Astrocyte of the cerebellum (primary cell): ENCODE results near the gene TMEM130.

Experiments used
- DNase-seq: peaks from one replicate; pipeline ENCODE4 v3.0.0-alpha.2; 2011; ENCODE audit warnings: low read depth
- H3K4me3 ChIP-seq: 2 replicates; pipeline ENCODE4 v1.5.1; 2011; ENCODE audit warnings: mild to moderate bottlenecking, low read depth, low read length, moderate library complexity
- in situ Hi-C: cut with HindIII; loops from 2 replicates; pipeline ENCODE4 v1.10.0; 2017; ENCODE audit warnings: low sequenced_read_pairs
- TF ChIP-seq, protein P1 (sequence below): IDR thresholded peaks from 2 replicates; pipeline ENCODE4 v1.5.1; 2012; ENCODE audit warnings: low read length, low read depth, moderate library complexity, mild to moderate bottlenecking; ENCODE audit errors: missing control alignments

TMEM130 gene

DNA sequence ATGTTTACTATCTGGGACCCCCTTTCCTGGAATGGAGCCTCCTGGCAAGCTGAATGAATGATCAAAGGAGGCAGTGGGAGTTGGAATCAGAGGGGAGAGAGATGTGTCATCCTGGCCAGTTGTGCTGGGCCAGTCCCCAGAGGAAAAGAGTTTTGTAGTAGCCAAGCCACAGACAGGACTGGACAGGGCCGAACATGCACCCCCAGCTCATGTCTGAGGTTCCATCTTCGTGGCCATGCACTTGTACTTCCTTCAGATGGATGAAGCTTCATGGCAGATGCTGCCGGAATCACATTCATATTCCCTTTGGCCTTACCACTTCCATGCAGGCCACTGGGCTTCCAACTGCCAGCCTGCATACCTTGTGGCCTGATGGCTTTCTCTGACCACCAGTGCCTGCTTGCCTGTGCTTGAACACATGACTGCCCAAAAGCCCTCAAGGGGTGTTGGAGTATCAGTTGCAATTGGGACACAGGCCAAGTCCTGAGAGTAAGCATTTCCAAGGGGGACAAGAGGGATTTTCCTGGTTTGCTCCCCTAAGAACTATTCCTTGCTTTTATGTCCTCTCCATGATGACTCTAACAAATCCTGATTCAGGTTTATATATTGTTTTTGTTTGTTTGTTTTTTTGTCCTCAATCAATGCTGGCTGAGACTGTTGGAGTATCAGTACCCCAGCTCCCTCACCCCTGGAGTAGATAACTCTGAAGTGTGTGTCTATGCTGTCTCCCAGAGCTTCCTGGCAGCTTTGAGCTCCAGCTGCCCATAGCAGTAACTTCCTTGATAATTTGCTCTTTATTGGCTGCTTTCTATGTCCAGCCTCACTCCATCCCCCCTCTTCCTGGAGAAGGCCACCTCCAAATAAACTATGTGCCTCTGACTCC lies 63.6 kb downstream of the TMEM130 start:
- in situ Hi-C loops: no loop called here
- no peak overlapping the region for H3K4me3 ChIP-seq
- TF ChIP-seq, protein P1, sequence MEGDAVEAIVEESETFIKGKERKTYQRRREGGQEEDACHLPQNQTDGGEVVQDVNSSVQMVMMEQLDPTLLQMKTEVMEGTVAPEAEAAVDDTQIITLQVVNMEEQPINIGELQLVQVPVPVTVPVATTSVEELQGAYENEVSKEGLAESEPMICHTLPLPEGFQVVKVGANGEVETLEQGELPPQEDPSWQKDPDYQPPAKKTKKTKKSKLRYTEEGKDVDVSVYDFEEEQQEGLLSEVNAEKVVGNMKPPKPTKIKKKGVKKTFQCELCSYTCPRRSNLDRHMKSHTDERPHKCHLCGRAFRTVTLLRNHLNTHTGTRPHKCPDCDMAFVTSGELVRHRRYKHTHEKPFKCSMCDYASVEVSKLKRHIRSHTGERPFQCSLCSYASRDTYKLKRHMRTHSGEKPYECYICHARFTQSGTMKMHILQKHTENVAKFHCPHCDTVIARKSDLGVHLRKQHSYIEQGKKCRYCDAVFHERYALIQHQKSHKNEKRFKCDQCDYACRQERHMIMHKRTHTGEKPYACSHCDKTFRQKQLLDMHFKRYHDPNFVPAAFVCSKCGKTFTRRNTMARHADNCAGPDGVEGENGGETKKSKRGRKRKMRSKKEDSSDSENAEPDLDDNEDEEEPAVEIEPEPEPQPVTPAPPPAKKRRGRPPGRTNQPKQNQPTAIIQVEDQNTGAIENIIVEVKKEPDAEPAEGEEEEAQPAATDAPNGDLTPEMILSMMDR: no peak
- DNase-seq: no peak

DNA sequence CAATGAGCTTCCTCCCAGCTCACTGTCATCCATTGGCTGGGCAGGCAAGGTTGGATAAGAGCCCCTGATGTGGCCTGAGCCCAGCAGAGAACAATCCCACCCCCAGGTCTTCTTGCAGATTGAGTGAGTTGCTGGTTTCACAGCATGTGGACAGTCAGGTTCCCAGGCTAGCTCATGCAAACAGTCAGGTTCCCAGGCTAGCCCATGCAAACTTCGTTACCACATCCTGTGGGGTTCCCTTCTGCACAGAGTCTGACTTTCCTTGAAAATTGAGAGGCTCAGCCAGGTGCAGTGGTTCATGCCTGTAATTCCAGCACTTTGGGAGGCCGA lies 67.1 kb downstream of the TMEM130 start:
- in situ Hi-C loops: no loop called here
- H3K4me3 ChIP-seq: no peak overlapping the region
- TF ChIP-seq, protein P1: no peak
- DNase-seq: no peak

DNA sequence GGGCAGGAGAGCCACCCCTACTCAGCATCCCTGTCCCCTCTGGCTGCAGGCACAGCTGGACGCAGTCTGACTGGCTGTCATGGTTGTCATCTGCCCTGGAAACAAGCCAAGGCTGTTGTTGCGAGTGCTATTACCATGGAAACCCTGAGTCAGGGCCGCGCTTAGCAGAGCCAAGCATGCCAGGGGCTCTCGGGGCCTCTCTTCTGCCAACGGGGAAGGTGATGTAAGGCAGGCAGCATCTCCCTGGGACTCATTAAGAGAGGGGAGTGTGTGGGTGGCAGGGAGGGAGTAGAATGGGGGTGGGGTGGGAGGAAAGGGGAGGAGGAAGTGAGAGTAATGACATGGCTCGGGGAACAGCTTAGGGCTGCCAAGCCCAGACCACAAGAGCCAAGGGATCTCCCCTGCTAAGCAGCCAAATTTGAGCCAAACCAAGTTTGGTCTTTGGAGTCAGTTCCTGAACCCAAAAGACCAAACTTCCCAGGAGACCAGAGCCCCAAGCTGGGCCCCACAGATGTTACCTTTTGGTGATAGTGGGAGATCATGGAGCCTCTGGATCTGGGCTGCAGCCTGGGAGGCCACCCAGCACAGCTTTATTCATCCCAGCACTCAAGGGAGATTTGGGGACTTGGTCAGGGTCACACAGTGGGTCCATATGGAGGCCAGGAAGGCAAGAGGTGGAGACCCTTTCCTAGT lies 67.6 kb downstream of the TMEM130 start:
- TF ChIP-seq, protein P1: no peak
- DNase-seq: peak; percentile 51
- H3K4me3 ChIP-seq: no peak overlapping the region
- in situ Hi-C loops: no loop called here

DNA sequence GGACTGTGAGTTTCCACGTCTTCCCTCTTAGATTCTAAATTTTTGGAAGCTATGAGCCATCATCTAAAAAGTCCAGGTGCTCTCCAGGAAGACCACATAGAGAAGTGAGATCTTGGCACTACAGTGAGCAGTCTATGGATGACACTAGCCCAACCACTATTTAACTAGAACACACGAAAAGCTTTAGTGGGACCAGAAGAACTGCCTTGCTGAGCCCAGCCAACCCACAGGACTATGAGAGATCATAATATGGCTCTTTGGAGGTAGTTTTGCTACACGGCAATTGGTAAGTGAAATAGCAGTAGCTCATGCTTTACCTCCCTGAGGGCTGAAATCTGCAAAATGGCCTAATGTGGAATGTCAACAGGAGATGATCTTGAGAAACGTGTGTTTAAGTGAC lies 68.8 kb downstream of the TMEM130 start:
- TF ChIP-seq, protein P1: no peak
- DNase-seq: no peak
- in situ Hi-C loops: no loop called here
- no peak overlapping the region for H3K4me3 ChIP-seq

DNA sequence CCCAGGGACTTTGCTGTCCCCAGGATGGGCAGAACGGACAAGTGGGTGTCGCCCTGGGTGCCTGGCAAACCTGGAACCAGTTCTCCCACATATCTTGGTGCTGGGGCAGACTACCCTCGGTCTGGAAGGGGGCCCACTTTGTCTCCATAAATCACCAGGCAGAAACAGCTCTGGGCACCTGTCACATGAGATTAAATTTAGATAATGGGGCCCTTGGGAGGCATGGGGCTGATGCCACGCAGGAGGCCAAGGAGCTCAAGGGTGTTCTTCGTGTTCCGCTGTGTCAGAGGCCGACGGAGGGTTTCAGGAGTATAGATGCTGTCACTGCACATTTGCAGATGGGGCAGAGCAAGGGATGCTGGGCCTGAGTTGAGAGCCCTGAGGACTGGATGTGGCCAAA lies 72.7 kb downstream of the TMEM130 start:
- H3K4me3 ChIP-seq: no peak overlapping the region
- in situ Hi-C loops: no loop called here
- DNase-seq: no peak
- TF ChIP-seq, protein P1: no peak
